NCI-H460 (cell line): ENCODE measurements around the gene PRRC1. TPM values are rescaled to one million over a fixed set of nuclear protein-coding genes. Genes with fewer than 3 reads are reported as not detected.
"Not testable (repeated sequence)": the region's sequence is repeated elsewhere in the genome, so short reads cannot be mapped to it uniquely, and the experiment has no call there.

Source experiments
- DNase-seq: peaks from one replicate; pipeline ENCODE4 v3.0.0-alpha.2; 2016; ENCODE audit warnings: low read depth; ENCODE audit errors: extremely low read depth
- total RNA-seq: library from RNA; depleted of rRNA; stranded (reverse); fragments of >200 nt; shearing (Covaris generic); gene quantifications from 2 replicates; pipeline ENCODE4 v1.2.3, GENCODE V29; 2014

PRRC1 gene
- total RNA-seq, 1 experiment from 2014 or later: 57.8 TPM

GRCh38 chr5:127540553-127540952, 23.1 kb downstream of the PRRC1 start:
- not testable (repeated sequence) for DNase-seq

- DNase-seq: not testable (repeated sequence)
These were observed 27.8 kb downstream of the PRRC1 start for GRCh38 chr5:127545249-127545648.

- no peak for DNase-seq
These were observed 32.1 kb downstream of the PRRC1 start for GRCh38 chr5:127549551-127549950.

GRCh38 chr5:127550652-127551409, 33.4 kb downstream of the PRRC1 start:
- DNase-seq: no peak

GRCh38 chr5:127551410-127552041, 34.1 kb downstream of the PRRC1 start:
- no peak for DNase-seq

- DNase-seq: no peak
These were observed 38.4 kb downstream of the PRRC1 start for GRCh38 chr5:127555826-127556225.

- no peak for DNase-seq
These were observed 39.3 kb downstream of the PRRC1 start for GRCh38 chr5:127556609-127557334.

- DNase-seq: no peak
These were observed 40.8 kb downstream of the PRRC1 start for GRCh38 chr5:127558273-127558672.

- no peak for DNase-seq
These were observed 43.8 kb downstream of the PRRC1 start for GRCh38 chr5:127561254-127561653.

GRCh38 chr5:127562252-127562651, 44.8 kb downstream of the PRRC1 start:
- peak; percentile 23 for DNase-seq

GRCh38 chr5:127563136-127563535, 45.7 kb downstream of the PRRC1 start:
- DNase-seq: no peak

- DNase-seq: peak; percentile 79
These were observed 46.7 kb downstream of the PRRC1 start for GRCh38 chr5:127564002-127564769.

GRCh38 chr5:127565586-127566270, 48.3 kb downstream of the PRRC1 start:
- no peak for DNase-seq

- no peak for DNase-seq
These were observed 49.8 kb downstream of the PRRC1 start for GRCh38 chr5:127567026-127567768.

GRCh38 chr5:127568166-127568565, 50.7 kb downstream of the PRRC1 start:
- no peak for DNase-seq

GRCh38 chr5:127569471-127569870, 52.0 kb downstream of the PRRC1 start:
- DNase-seq: not testable (repeated sequence)

GRCh38 chr5:127571314-127572131, 54.1 kb downstream of the PRRC1 start:
- no peak for DNase-seq

- DNase-seq: no peak
These were observed 55.5 kb downstream of the PRRC1 start for GRCh38 chr5:127572930-127573329.
